HG02840 (cell line): ENCODE data around the gene MORN1.
"Not testable (repeated sequence)": the region's sequence is repeated elsewhere in the genome, so short reads cannot be mapped to it uniquely, and the experiment has no call there.

Experiments
- ATAC-seq: cut with Tn5 transposase; IDR thresholded peaks from one replicate; pipeline ENCODE4 v1.9.1; 2021; ENCODE audit warnings: mild to moderate bottlenecking, moderate library complexity, moderate number of reproducible peaks; ENCODE audit not compliant: unreplicated experiment, low FRiP score

MORN1 gene

GRCh38 chr1:2297246-2298011 lies 93.9 kb downstream of the MORN1 start:
- ATAC-seq, result no peak

- no peak for ATAC-seq
Measured at GRCh38 chr1:2296614-2297013, 94.7 kb downstream of the MORN1 start.

- ATAC-seq, result not testable (repeated sequence)
Measured at GRCh38 chr1:2296211-2296610, 95.1 kb downstream of the MORN1 start.

- ATAC-seq, result no peak
Measured at GRCh38 chr1:2295526-2295925, 95.8 kb downstream of the MORN1 start.

GRCh38 chr1:2294725-2295078 lies 96.7 kb downstream of the MORN1 start:
- ATAC-seq, result no peak

GRCh38 chr1:2294033-2294724 lies 97.2 kb downstream of the MORN1 start:
- no peak for ATAC-seq

- no peak for ATAC-seq
Measured at GRCh38 chr1:2292725-2293450, 98.5 kb downstream of the MORN1 start.

- no peak for ATAC-seq
Measured at GRCh38 chr1:2291577-2291976, 99.8 kb downstream of the MORN1 start.

- ATAC-seq, result no peak
Measured at GRCh38 chr1:2290595-2291510, 100.5 kb downstream of the MORN1 start.

GRCh38 chr1:2290171-2290578 lies 101.2 kb downstream of the MORN1 start:
- ATAC-seq, result no peak

- no peak for ATAC-seq
Measured at GRCh38 chr1:2289607-2290006, 101.7 kb downstream of the MORN1 start.

- no peak for ATAC-seq
Measured at GRCh38 chr1:2288816-2289536, 102.4 kb downstream of the MORN1 start.

- no peak for ATAC-seq
Measured at GRCh38 chr1:2288311-2288710, 103.0 kb downstream of the MORN1 start.

GRCh38 chr1:2287649-2288048 lies 103.7 kb downstream of the MORN1 start:
- ATAC-seq, result no peak

GRCh38 chr1:2286923-2287322 lies 104.4 kb downstream of the MORN1 start:
- no peak for ATAC-seq

- no peak for ATAC-seq
Measured at GRCh38 chr1:2284932-2285331, 106.4 kb downstream of the MORN1 start.

- no peak for ATAC-seq
Measured at GRCh38 chr1:2283991-2284895, 107.1 kb downstream of the MORN1 start.

- no peak for ATAC-seq
Measured at GRCh38 chr1:2283371-2283990, 107.9 kb downstream of the MORN1 start.
